Measurements from ENCODE around the gene NANS. TPM values are rescaled to one million over a fixed set of nuclear protein-coding genes. Genes with fewer than 3 reads are reported as not detected.

Gene NANS
- total RNA-seq, 1 donor from 2014 or later: 39.5 TPM

GRCh38 chr9:98064623-98065392, 8.3 kb downstream of the NANS start:
- no peak overlapping the region for H3K27ac Mint-ChIP-seq
- H3K36me3 Mint-ChIP-seq: peaks cover 32% of the 10 kb centered on the region

DNA sequence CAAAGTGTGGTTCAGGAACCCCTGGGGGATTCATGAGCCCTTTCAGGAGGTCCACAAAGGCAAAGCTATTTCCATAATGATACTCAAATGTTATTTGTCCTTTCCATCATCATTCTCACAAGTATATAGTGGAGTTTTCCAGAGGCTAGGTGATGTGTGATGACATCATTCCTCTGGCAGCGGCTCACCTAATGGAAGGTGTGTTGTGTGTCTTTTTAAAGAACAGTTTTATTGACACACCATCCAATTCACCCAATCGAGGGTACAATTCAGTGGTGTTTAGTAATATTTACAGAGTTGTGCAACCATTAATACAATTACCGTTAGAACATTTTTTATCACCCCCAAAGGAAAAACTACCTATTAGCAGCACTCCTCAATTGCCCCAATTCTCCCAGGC, 9.7 kb downstream of the NANS start:
- Mint-ChIP-seq H3K4me3 (no peak overlapping the region), H3K4me1 (no peaks in the 10 kb centered on the region), H3K36me3 (peaks cover 27% of the 10 kb centered on the region), H3K9me3 (no peaks in the 10 kb centered on the region), H3K27me3 (ENCODE audit: low read depth) (no peaks in the 10 kb centered on the region), H3K27ac (no peak overlapping the region)
- DNase-seq (ENCODE audit: low spot score in 2 of 2, unreplicated experiment in 2 of 2): no peak
- TF ChIP-seq CTCF (IDR thresholded peaks at IDR 0.05; ENCODE audit: unreplicated experiment): no peak

More at GRCh38 chr9:98064623-98065392, 8.3 kb downstream of the NANS start:
- Mint-ChIP-seq H3K4me1 (no peaks in the 10 kb centered on the region), H3K4me3 (no peak overlapping the region), H3K27me3 (ENCODE audit: low read depth) (no peaks in the 10 kb centered on the region), H3K9me3 (no peaks in the 10 kb centered on the region)
- no peak for DNase-seq (ENCODE audit: low spot score in 2 of 2, unreplicated experiment in 2 of 2)
- TF ChIP-seq CTCF (IDR thresholded peaks at IDR 0.05; ENCODE audit: unreplicated experiment): no peak

GRCh38 chr9:98067184-98067583, 10.7 kb downstream of the NANS start:
- Mint-ChIP-seq H3K36me3 (peaks cover 26% of the 10 kb centered on the region), H3K4me3 (no peak overlapping the region), H3K4me1 (no peaks in the 10 kb centered on the region), H3K27me3 (ENCODE audit: low read depth) (no peaks in the 10 kb centered on the region), H3K27ac (no peak overlapping the region), H3K9me3 (no peaks in the 10 kb centered on the region)
- no peak for TF ChIP-seq CTCF (IDR thresholded peaks at IDR 0.05; ENCODE audit: unreplicated experiment)
- no peak for DNase-seq (ENCODE audit: low spot score in 2 of 2, unreplicated experiment in 2 of 2)

GRCh38 chr9:98069551-98069950, 13.0 kb downstream of the NANS start:
- peaks cover 2% of the 10 kb centered on the region for H3K4me1 Mint-ChIP-seq
- H3K27me3 Mint-ChIP-seq (ENCODE audit: low read depth): no peaks in the 10 kb centered on the region
- no peaks in the 10 kb centered on the region for H3K9me3 Mint-ChIP-seq

DNA sequence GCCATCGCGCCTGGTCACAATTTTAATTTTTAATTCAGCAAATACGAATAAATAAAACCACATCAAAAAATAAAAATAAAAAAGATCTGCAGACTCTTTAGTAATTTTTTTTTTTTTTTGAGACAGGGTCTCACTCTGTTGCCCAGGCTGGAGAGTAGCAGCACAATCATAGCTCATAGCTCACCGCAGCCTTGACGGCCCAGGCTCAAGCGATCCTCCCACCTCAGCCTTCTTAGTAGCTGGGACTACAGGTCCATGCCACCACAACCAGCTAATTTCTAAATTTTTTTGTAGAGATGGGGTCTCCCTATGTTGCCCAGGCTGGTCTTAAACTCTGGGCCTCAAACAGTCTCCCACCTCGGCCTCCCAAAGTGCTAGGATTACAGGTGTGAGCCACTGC, 14.2 kb downstream of the NANS start:
- no peak for TF ChIP-seq CTCF (IDR thresholded peaks at IDR 0.05; ENCODE audit: unreplicated experiment)
- no peaks in the 10 kb centered on the region for H3K9me3 Mint-ChIP-seq
- no peak overlapping the region for H3K27ac Mint-ChIP-seq
- no peak overlapping the region for H3K4me3 Mint-ChIP-seq
- H3K36me3 Mint-ChIP-seq: peaks cover 9% of the 10 kb centered on the region
- no peaks in the 10 kb centered on the region for H3K27me3 Mint-ChIP-seq (ENCODE audit: low read depth)
- DNase-seq (ENCODE audit: low spot score in 2 of 2, unreplicated experiment in 2 of 2): no peak
- H3K4me1 Mint-ChIP-seq: peaks cover 3% of the 10 kb centered on the region

More at GRCh38 chr9:98069551-98069950, 13.0 kb downstream of the NANS start:
- no peak for DNase-seq (ENCODE audit: low spot score in 2 of 2, unreplicated experiment in 2 of 2)
- Mint-ChIP-seq H3K4me3 (no peak overlapping the region), H3K36me3 (peaks cover 16% of the 10 kb centered on the region), H3K27ac (no peak overlapping the region)
- no peak for TF ChIP-seq CTCF (IDR thresholded peaks at IDR 0.05; ENCODE audit: unreplicated experiment)

All from mesothelial cell of epicardium (in vitro differentiated cells).